PFSK-1 (cell line): ENCODE results near the gene B4GALNT4.

Source experiments
- FOXP2 ChIP-seq: optimal IDR thresholded peaks from 2 replicates; pipeline ENCODE3; 2011; ENCODE audit warnings: borderline replicate concordance, control low read depth, inconsistent platforms; ENCODE audit not compliant: insufficient read depth; ENCODE audit errors: extremely low read length, extremely low read depth
- POLR2AphosphoS5 ChIP-seq: IDR thresholded peaks from 2 replicates; pipeline ENCODE4 v1.6.1; 2012; ENCODE audit warnings: low read depth, mild to moderate bottlenecking, control low read depth, low read length, moderate library complexity
- SIN3A ChIP-seq: IDR thresholded peaks from 2 replicates; pipeline ENCODE4 v1.6.1; 2012; ENCODE audit warnings: mild to moderate bottlenecking, low read length, moderate library complexity, borderline replicate concordance; ENCODE audit not compliant: insufficient read depth
- TAF1 ChIP-seq: IDR thresholded peaks from 2 replicates; pipeline ENCODE4 v1.6.1; 2012; ENCODE audit warnings: low read length, control low read depth, borderline replicate concordance; ENCODE audit not compliant: insufficient read depth
- TF ChIP-seq, protein P1 (sequence below), 2 experiments: IDR thresholded peaks; 2 replicates each; pipeline versions ENCODE4 v1.6.1 to v1.8.0; 2011 to 2012; ENCODE audit warnings: low read depth in 2 of 2, low read length in 2 of 2, control low read depth in 1 of 2, inconsistent platforms in 1 of 2, mild to moderate bottlenecking in 1 of 2, moderate library complexity in 1 of 2; ENCODE audit not compliant: insufficient read depth in 1 of 2

B4GALNT4 gene

DNA sequence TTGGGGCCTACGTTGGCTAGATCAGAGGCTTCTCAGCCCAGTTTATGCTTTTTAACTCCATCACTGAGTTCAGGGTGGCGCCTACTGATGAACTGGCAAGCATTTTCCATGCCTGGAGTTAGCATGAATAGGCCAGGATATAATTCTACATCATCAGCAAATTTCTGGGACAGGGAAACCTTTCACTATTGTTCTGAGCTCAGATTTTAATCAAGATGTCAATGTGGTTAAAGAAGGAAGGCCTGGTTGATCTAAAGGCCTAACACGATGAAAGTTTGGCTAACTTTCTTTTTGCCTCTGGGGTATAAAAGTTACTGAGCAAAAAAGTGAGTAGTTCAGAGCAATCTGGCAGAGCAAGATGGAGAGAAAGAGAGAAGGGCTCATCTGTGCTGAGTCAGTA lies 27.0 kb upstream of the B4GALNT4 start:
- TF ChIP-seq, protein P1, sequence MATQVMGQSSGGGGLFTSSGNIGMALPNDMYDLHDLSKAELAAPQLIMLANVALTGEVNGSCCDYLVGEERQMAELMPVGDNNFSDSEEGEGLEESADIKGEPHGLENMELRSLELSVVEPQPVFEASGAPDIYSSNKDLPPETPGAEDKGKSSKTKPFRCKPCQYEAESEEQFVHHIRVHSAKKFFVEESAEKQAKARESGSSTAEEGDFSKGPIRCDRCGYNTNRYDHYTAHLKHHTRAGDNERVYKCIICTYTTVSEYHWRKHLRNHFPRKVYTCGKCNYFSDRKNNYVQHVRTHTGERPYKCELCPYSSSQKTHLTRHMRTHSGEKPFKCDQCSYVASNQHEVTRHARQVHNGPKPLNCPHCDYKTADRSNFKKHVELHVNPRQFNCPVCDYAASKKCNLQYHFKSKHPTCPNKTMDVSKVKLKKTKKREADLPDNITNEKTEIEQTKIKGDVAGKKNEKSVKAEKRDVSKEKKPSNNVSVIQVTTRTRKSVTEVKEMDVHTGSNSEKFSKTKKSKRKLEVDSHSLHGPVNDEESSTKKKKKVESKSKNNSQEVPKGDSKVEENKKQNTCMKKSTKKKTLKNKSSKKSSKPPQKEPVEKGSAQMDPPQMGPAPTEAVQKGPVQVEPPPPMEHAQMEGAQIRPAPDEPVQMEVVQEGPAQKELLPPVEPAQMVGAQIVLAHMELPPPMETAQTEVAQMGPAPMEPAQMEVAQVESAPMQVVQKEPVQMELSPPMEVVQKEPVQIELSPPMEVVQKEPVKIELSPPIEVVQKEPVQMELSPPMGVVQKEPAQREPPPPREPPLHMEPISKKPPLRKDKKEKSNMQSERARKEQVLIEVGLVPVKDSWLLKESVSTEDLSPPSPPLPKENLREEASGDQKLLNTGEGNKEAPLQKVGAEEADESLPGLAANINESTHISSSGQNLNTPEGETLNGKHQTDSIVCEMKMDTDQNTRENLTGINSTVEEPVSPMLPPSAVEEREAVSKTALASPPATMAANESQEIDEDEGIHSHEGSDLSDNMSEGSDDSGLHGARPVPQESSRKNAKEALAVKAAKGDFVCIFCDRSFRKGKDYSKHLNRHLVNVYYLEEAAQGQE (IDR thresholded peaks at IDR 0.05; ENCODE audit: insufficient read depth in 1 of 2, low read depth in 2 of 2, low read length in 2 of 2) = no peak
- no peak for TF ChIP-seq SIN3A
- TF ChIP-seq FOXP2 = no peak
- no peak for TF ChIP-seq POLR2AphosphoS5
- TF ChIP-seq TAF1 = no peak

DNA sequence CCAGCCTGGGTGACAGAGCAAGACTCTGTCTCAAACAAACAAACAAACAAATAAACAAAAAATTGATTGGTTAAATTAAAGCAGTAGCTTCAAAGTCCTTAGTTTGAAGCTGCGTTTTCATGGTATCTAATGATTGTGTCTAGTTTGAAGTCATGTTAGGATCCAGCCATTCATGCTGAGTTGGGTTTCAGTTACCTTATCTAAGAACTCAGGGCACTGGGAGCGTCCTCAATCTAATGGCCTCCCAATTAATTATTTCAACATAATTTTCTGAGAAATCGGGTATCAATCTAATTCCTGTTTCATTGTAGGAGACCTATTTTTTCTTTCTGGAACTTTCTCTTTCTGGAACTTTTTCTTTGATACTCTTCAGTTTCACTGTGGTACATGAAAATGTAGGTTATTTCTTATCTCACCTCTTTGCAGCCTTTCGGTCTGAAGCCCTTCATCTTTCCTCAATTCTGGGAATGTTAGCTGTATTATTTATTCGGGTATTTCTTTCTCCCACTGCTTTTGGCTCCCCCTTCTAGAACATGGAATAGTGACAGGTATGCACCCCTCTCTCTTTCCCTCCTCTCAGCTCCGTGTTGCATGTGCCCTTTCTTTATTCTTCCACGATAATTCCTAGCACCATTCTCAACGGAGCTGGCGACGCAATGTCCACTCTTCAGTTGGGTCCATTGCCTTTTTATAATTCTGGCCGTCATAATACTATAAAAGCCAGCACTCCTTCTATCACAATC lies 24.3 kb upstream of the B4GALNT4 start:
- TF ChIP-seq SIN3A (no peak), TAF1 (no peak), POLR2AphosphoS5 (no peak)

DNA sequence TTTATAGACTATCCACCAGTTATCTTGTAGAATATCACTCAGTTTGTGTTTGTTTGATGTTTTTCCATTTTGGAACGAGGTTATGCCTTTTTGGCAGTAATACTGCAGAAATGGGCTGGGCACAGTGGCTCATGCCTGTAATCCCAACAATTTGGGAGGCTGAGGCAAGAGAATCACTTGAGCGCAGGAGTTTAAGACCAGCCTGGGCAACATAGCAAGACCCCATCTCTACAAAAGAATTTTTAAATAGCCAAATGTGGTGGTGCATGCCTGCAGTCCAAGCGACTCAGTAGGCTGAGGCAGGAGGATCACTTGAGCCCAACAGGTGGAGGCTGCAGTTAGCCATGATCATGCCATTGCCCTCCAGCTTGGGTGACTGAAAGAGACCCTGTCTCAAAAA lies 22.8 kb upstream of the B4GALNT4 start:
- no peak for TF ChIP-seq FOXP2
- no peak for TF ChIP-seq POLR2AphosphoS5
- no peak for TF ChIP-seq TAF1
- no peak for TF ChIP-seq SIN3A
- TF ChIP-seq, protein P1 (IDR thresholded peaks at IDR 0.05; ENCODE audit: insufficient read depth in 1 of 2, low read depth in 2 of 2, low read length in 2 of 2) = no peak

DNA sequence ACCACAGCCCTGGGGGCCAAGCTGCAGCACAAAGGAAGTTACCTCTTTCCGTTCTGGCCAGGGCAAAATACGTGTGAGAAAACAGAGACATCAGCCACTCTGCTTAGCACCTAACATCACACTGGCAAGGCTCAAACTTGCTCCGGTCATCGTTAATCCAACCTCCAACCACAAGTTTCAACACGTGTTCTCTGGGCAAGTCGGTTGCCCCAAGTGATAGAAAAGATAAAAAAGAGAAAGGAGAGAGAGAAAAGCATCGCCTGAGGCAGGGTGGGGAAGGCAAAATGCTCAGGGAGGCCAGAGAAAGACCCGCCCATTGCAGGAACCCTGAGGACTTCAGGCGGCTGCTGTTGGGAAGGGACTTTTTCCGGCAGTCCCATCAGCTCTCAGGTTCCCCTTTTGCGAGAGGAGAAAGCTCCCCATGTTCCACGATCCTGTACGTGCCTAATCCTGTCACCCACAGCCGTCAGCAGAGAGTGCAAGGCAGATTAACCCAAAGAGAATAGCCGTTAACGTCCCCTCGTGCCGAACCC lies 18.5 kb upstream of the B4GALNT4 start:
- TF ChIP-seq POLR2AphosphoS5 (no peak), SIN3A (no peak), TAF1 (no peak), FOXP2 (no peak)
- TF ChIP-seq, protein P1 (IDR thresholded peaks at IDR 0.05; ENCODE audit: insufficient read depth in 1 of 2, low read depth in 2 of 2, low read length in 2 of 2) = no peak

DNA sequence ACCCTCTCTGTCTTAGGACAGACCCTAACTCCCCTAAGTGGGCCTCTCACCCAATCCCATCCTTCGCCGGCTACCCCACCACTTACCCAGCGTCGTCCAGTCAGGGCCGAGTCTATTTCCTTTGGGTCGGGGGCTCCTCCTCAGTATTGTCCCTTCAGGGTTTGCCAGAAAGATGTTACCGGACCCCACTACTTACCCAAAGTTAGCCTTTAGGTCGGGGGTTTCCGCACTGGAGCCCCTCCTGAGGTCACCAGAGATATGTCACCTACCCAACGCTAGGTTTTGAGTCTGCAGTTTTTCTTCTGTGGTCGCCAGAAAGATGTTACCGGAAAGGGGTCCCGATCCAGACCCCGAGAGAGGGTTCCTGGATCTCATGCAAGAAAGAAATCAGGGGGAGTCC lies 17.9 kb upstream of the B4GALNT4 start:
- no peak for TF ChIP-seq TAF1
- TF ChIP-seq POLR2AphosphoS5 = no peak
- no peak for TF ChIP-seq SIN3A
- no peak for TF ChIP-seq FOXP2
- TF ChIP-seq, protein P1 (IDR thresholded peaks at IDR 0.05; ENCODE audit: insufficient read depth in 1 of 2, low read depth in 2 of 2, low read length in 2 of 2) = no peak
